HepG2 (cell line): ENCODE data around the gene FIZ1. TPM values are rescaled to one million over a fixed set of nuclear protein-coding genes. Genes with fewer than 3 reads are reported as not detected.
A peak's percentile ranks its signal among the peaks of the same experiment; 100 is the strongest.

Experiments used
- ATF7 ChIP-seq, 2 experiments: fragments of 450-650 bp in 1 of 2; sonication (generic) in 1 of 2; formaldehyde crosslinking in 1 of 2; IDR thresholded peaks; 2 replicates each; pipeline versions ENCODE4 v1.4.0 to v1.6.1; 2016 to 2020; ENCODE audit warnings: antibody characterized with exemption in 1 of 2, mild to moderate bottlenecking in 1 of 2, missing genetic modification reagents in 1 of 2
- FOSL1 ChIP-seq: sonication (generic); formaldehyde crosslinking; IDR thresholded peaks from 2 replicates; pipeline ENCODE4 v1.9.0; 2021; ENCODE audit warnings: missing genetic modification reagents, borderline replicate concordance
- MTF2 ChIP-seq: sonication (generic); formaldehyde crosslinking; IDR thresholded peaks from 2 replicates; pipeline ENCODE4 v1.5.0; 2020; ENCODE audit warnings: missing genetic modification reagents, borderline replicate concordance
- MYNN ChIP-seq: sonication (generic); formaldehyde crosslinking; IDR thresholded peaks from 2 replicates; pipeline ENCODE4 v1.4.0; 2020; ENCODE audit warnings: mild to moderate bottlenecking, low read depth, missing genetic modification reagents
- NFKB2 ChIP-seq: sonication (generic); formaldehyde crosslinking; IDR thresholded peaks from 2 replicates; pipeline ENCODE4 v1.4.0; 2020; ENCODE audit warnings: missing genetic modification reagents, borderline replicate concordance
- PAX8 ChIP-seq: sonication (generic); formaldehyde crosslinking; IDR thresholded peaks from 2 replicates; pipeline ENCODE4 v1.8.0; 2022; ENCODE audit warnings: mild to moderate bottlenecking, missing genetic modification reagents, borderline replicate concordance
- RBAK ChIP-seq: sonication (generic); formaldehyde crosslinking; IDR thresholded peaks from 2 replicates; pipeline ENCODE4 v1.5.1; 2020; ENCODE audit warnings: mild to moderate bottlenecking, missing genetic modification reagents
- RFX1 ChIP-seq: fragments of 450-650 bp; IDR thresholded peaks from 2 replicates; pipeline ENCODE4 v1.6.1; 2017
- SP2 ChIP-seq: sonication (generic); formaldehyde crosslinking; IDR thresholded peaks from 2 replicates; pipeline ENCODE4 v1.5.1; 2020; ENCODE audit warnings: mild to moderate bottlenecking, missing genetic modification reagents
- ZEB1 ChIP-seq: IDR thresholded peaks from 2 replicates; pipeline ENCODE4 v1.6.1; 2012; ENCODE audit warnings: mild to moderate bottlenecking, low read depth, inconsistent platforms; ENCODE audit not compliant: insufficient replicate concordance
- ZIK1 ChIP-seq: sonication (generic); formaldehyde crosslinking; IDR thresholded peaks from 2 replicates; pipeline ENCODE4 v1.5.0; 2020; ENCODE audit warnings: mild to moderate bottlenecking, low read depth, missing genetic modification reagents, borderline replicate concordance
- ZMYM2 ChIP-seq: sonication (generic); formaldehyde crosslinking; IDR thresholded peaks from 2 replicates; pipeline ENCODE4 v1.8.0; 2022; ENCODE audit warnings: mild to moderate bottlenecking, missing genetic modification reagents
- ZNF570 ChIP-seq: sonication (generic); formaldehyde crosslinking; IDR thresholded peaks from 2 replicates; pipeline ENCODE4 v1.4.0; 2020; ENCODE audit warnings: mild to moderate bottlenecking, missing genetic modification reagents, borderline replicate concordance
- ZSCAN30 ChIP-seq: sonication (generic); formaldehyde crosslinking; IDR thresholded peaks from 2 replicates; pipeline ENCODE4 v1.5.0; 2020; ENCODE audit warnings: mild to moderate bottlenecking, missing genetic modification reagents
- polyA plus RNA-seq, 8 experiments: library from polyadenylated mRNA; depleted of rRNA in 3 of 8; stranded (reverse) in 7 of 8; unstranded in 1 of 8; fragments of >200 nt; fragmentation: Illumina TruSeq in 4 of 8; extraction: Trizol in 4 of 8; gene quantifications; 2 replicates each; pipeline versions ENCODE4 v1.2.1 to v1.2.3, GENCODE V29; 2011 to 2016; ENCODE audit warnings: low read depth in 4 of 8, missing spikeins in 1 of 8, mixed read lengths in 1 of 8; ENCODE audit not compliant: insufficient read depth in 1 of 8
- total RNA-seq, 5 experiments: library from RNA; depleted of rRNA; stranded (reverse); fragments of >200 nt; fragmentation: Illumina TruSeq; extraction: Trizol; gene quantifications; 2 replicates each; pipeline ENCODE4 v1.2.3, GENCODE V29; 2016; ENCODE audit warnings: low read depth in 1 of 5
- TF ChIP-seq, protein P1 (sequence below): sonication (generic); formaldehyde crosslinking; IDR thresholded peaks from 2 replicates; pipeline ENCODE4 v1.9.0; 2021; ENCODE audit warnings: mild to moderate bottlenecking, missing genetic modification reagents
- TF ChIP-seq, protein P2 (sequence below): IDR thresholded peaks from 2 replicates; pipeline ENCODE4 v1.6.1; 2012; ENCODE audit warnings: inconsistent platforms
- TF ChIP-seq, protein P3 (sequence below): sonication (generic); formaldehyde crosslinking; IDR thresholded peaks from 2 replicates; pipeline ENCODE4 v1.8.0; 2022; ENCODE audit warnings: missing genetic modification reagents, mild to moderate bottlenecking, borderline replicate concordance
- TF ChIP-seq, protein P4 (sequence below): sonication (generic); formaldehyde crosslinking; IDR thresholded peaks from 2 replicates; pipeline ENCODE4 v1.8.1; 2023; ENCODE audit warnings: missing genetic modification reagents, inconsistent platforms, borderline replicate concordance
- TF ChIP-seq, protein P5 (sequence below): sonication (generic); formaldehyde crosslinking; IDR thresholded peaks from 2 replicates; pipeline ENCODE4 v1.4.0; 2020; ENCODE audit warnings: low read depth, mild to moderate bottlenecking, missing genetic modification reagents

Gene FIZ1
- total and polyA plus RNA-seq, 2 of the 13 experiments (the other 11 are each of a cell fraction or from before 2014, with no cell fraction given): 3.6 to 5.9 TPM

DNA sequence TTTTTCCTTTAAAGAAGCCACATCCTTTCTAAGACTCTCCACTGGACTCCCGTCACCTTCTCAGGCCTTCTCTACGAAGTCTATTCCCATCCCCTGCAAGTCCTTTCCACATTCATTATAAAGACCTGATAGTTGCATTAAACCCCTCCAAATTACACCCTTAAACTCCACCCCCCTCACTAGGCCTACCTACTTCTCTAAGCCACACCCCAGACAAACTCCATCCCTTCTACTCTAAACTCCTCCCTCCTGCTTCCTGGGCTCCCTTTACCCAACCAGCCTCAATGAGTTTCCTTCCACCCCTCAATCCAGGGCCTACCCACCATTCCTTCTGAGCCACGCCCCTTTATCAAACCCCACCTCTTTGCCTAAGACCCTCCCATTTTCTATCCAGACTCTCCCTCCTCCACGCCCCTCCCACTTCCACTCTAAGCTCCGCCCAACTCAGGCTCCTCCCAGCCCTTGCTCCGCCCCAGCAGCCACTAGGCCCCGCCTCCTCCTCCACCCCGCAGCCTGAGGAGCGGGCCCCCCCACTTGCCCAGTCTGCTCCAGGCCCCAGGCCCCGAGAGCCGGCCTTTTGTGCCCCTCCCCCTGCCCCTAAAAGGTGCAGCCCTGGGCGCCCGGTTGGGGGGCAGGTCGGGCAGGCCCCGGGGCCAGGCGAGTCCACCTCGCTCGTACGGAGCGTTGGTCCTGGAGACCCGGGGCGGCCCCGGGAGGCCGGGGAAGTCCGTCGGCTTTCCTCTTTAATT lies 424 bp downstream of the FIZ1 start (continued):
- TF ChIP-seq, protein P1, sequence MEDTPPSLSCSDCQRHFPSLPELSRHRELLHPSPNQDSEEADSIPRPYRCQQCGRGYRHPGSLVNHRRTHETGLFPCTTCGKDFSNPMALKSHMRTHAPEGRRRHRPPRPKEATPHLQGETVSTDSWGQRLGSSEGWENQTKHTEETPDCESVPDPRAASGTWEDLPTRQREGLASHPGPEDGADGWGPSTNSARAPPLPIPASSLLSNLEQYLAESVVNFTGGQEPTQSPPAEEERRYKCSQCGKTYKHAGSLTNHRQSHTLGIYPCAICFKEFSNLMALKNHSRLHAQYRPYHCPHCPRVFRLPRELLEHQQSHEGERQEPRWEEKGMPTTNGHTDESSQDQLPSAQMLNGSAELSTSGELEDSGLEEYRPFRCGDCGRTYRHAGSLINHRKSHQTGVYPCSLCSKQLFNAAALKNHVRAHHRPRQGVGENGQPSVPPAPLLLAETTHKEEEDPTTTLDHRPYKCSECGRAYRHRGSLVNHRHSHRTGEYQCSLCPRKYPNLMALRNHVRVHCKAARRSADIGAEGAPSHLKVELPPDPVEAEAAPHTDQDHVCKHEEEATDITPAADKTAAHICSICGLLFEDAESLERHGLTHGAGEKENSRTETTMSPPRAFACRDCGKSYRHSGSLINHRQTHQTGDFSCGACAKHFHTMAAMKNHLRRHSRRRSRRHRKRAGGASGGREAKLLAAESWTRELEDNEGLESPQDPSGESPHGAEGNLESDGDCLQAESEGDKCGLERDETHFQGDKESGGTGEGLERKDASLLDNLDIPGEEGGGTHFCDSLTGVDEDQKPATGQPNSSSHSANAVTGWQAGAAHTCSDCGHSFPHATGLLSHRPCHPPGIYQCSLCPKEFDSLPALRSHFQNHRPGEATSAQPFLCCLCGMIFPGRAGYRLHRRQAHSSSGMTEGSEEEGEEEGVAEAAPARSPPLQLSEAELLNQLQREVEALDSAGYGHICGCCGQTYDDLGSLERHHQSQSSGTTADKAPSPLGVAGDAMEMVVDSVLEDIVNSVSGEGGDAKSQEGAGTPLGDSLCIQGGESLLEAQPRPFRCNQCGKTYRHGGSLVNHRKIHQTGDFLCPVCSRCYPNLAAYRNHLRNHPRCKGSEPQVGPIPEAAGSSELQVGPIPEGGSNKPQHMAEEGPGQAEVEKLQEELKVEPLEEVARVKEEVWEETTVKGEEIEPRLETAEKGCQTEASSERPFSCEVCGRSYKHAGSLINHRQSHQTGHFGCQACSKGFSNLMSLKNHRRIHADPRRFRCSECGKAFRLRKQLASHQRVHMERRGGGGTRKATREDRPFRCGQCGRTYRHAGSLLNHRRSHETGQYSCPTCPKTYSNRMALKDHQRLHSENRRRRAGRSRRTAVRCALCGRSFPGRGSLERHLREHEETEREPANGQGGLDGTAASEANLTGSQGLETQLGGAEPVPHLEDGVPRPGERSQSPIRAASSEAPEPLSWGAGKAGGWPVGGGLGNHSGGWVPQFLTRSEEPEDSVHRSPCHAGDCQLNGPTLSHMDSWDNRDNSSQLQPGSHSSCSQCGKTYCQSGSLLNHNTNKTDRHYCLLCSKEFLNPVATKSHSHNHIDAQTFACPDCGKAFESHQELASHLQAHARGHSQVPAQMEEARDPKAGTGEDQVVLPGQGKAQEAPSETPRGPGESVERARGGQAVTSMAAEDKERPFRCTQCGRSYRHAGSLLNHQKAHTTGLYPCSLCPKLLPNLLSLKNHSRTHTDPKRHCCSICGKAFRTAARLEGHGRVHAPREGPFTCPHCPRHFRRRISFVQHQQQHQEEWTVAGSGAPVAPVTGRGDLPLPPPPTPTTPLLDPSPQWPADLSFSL (CRISPR knock-in tag): no peak
- no peak for TF ChIP-seq ZSCAN30 (CRISPR knock-in tag)
- no peak for TF ChIP-seq ZMYM2 (CRISPR knock-in tag)
- TF ChIP-seq SP2: no peak
- no peak for TF ChIP-seq FOSL1 (CRISPR knock-in tag)
- no peak for TF ChIP-seq MYNN
- TF ChIP-seq RFX1: no peak
- TF ChIP-seq, protein P2, sequence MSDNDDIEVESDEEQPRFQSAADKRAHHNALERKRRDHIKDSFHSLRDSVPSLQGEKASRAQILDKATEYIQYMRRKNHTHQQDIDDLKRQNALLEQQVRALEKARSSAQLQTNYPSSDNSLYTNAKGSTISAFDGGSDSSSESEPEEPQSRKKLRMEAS: peak; percentile 2; the same call in 1 of the 2 replicates
- TF ChIP-seq ZNF570 (CRISPR knock-in tag): no peak
- TF ChIP-seq, protein P3, sequence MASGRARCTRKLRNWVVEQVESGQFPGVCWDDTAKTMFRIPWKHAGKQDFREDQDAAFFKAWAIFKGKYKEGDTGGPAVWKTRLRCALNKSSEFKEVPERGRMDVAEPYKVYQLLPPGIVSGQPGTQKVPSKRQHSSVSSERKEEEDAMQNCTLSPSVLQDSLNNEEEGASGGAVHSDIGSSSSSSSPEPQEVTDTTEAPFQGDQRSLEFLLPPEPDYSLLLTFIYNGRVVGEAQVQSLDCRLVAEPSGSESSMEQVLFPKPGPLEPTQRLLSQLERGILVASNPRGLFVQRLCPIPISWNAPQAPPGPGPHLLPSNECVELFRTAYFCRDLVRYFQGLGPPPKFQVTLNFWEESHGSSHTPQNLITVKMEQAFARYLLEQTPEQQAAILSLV (CRISPR knock-in tag): 0 out of 2 replicates have a peak, but pooled peaks have one; percentile 8
- TF ChIP-seq PAX8: no peak
- TF ChIP-seq, protein P4, sequence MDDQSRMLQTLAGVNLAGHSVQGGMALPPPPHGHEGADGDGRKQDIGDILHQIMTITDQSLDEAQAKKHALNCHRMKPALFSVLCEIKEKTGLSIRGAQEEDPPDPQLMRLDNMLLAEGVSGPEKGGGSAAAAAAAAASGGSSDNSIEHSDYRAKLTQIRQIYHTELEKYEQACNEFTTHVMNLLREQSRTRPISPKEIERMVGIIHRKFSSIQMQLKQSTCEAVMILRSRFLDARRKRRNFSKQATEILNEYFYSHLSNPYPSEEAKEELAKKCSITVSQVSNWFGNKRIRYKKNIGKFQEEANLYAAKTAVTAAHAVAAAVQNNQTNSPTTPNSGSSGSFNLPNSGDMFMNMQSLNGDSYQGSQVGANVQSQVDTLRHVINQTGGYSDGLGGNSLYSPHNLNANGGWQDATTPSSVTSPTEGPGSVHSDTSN (CRISPR knock-in tag): no peak
- no peak for TF ChIP-seq RBAK (CRISPR knock-in tag)
- no peak for TF ChIP-seq ZEB1
- TF ChIP-seq ZIK1: no peak
- no peak for TF ChIP-seq MTF2
- TF ChIP-seq, protein P5, sequence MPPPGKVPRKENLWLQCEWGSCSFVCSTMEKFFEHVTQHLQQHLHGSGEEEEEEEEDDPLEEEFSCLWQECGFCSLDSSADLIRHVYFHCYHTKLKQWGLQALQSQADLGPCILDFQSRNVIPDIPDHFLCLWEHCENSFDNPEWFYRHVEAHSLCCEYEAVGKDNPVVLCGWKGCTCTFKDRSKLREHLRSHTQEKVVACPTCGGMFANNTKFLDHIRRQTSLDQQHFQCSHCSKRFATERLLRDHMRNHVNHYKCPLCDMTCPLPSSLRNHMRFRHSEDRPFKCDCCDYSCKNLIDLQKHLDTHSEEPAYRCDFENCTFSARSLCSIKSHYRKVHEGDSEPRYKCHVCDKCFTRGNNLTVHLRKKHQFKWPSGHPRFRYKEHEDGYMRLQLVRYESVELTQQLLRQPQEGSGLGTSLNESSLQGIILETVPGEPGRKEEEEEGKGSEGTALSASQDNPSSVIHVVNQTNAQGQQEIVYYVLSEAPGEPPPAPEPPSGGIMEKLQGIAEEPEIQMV (CRISPR knock-in tag): no peak
- TF ChIP-seq ATF7 (IDR thresholded peaks at IDR 0.05): no peak
- no peak for TF ChIP-seq ATF7 (CRISPR knock-in tag; IDR thresholded peaks at IDR 0.05)
- TF ChIP-seq NFKB2 (CRISPR knock-in tag): 0 out of 2 replicates have a peak, but pooled peaks have one; percentile 18
